ENCODE measurements around the gene CTPS2. TPM values are rescaled to one million over a fixed set of nuclear protein-coding genes. Genes with fewer than 3 reads are reported as not detected.

The CTPS2 gene
- total RNA-seq, 1 experiment from 2014 or later: 9.6 TPM

DNA sequence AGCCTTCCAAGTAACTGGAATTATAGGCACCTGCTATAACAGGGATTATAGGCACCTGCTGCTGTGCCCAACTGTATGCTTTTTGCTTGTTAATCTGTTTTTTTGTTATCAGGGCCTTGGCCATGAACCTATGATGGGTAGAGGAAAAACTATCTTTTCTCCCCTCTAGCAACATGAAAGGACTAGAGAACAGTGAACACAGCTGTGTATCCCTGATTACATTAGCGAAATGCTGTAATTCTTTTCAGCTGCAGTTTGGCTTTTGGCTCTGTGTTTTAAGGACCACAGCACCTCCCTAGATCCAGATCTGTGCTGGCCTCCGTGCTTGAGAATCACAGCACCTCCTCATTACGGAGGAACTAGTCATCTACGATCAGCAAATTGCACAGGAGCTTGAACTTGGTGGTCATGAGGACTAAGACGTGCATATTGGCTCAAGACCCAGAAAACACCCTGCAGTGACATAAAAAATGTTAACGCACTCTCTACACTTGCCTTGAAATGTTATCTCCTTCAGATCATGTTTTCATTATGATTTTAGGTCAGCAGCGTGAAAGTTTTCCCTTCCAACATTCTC is 120.2 kb downstream of the CTPS2 start:
- H3K27ac ChIP-seq (ENCODE audit: low read depth, low read length): no peak overlapping the region
- no peaks in the 10 kb centered on the region for H3K4me1 ChIP-seq (ENCODE audit: control insufficient read depth in 1 of 2, insufficient read depth in 2 of 2, low read length in 2 of 2)
- ChIA-PET POLR2A (no interaction called here), CTCF (no interaction called here), RAD21 (ENCODE audit: low non-redundant PET in 1 of 2, low total read pairs in 2 of 2, uncharacterized antibody in 2 of 2, unreplicated experiment in 2 of 2) (no interaction called here)
- H2AFZ ChIP-seq (ENCODE audit: low read depth, low read length, poor library complexity, severe bottlenecking): no peak overlapping the region
- no peak for DNase-seq (ENCODE audit: low read depth, low spot score)
- no peaks in the 10 kb centered on the region for H4K20me1 ChIP-seq (ENCODE audit: insufficient read depth)
- no peaks in the 10 kb centered on the region for H3K9me2 ChIP-seq (ENCODE audit: insufficient read depth)
- no TSS peak for BruUV-seq (replicated peaks)
- H3K27me3 ChIP-seq (ENCODE audit: insufficient read depth, low read length): no peaks in the 10 kb centered on the region
- H3K79me2 ChIP-seq (ENCODE audit: insufficient read depth, low read length): no peaks in the 10 kb centered on the region
- no peaks in the 10 kb centered on the region for H3K36me3 ChIP-seq (ENCODE audit: control insufficient read depth in 1 of 2, insufficient read depth in 2 of 2, low read length in 2 of 2)
- no peaks in the 10 kb centered on the region for H3K9me3 ChIP-seq (ENCODE audit: control insufficient read depth in 1 of 2, insufficient read depth in 1 of 2, low read depth in 1 of 2, low read length in 2 of 2)
- intact Hi-C loops (cut with micrococcal nuclease): no loop called here
- no peak for TF ChIP-seq POLR2AphosphoS5 (IDR thresholded peaks at IDR 0.05; ENCODE audit: low read depth, low read length)
- TF ChIP-seq TCF7L2 (IDR thresholded peaks at IDR 0.05; ENCODE audit: borderline replicate concordance, extremely low read depth, insufficient read depth, insufficient read length): no peak
- no peak for TF ChIP-seq EZH2 (IDR thresholded peaks at IDR 0.05)
- TF ChIP-seq RAD21 (IDR thresholded peaks at IDR 0.05; ENCODE audit: low read depth): no peak
- no peak for TF ChIP-seq ELF1 (IDR thresholded peaks at IDR 0.05; ENCODE audit: borderline replicate concordance, low read depth)
- TF ChIP-seq, protein P1, sequence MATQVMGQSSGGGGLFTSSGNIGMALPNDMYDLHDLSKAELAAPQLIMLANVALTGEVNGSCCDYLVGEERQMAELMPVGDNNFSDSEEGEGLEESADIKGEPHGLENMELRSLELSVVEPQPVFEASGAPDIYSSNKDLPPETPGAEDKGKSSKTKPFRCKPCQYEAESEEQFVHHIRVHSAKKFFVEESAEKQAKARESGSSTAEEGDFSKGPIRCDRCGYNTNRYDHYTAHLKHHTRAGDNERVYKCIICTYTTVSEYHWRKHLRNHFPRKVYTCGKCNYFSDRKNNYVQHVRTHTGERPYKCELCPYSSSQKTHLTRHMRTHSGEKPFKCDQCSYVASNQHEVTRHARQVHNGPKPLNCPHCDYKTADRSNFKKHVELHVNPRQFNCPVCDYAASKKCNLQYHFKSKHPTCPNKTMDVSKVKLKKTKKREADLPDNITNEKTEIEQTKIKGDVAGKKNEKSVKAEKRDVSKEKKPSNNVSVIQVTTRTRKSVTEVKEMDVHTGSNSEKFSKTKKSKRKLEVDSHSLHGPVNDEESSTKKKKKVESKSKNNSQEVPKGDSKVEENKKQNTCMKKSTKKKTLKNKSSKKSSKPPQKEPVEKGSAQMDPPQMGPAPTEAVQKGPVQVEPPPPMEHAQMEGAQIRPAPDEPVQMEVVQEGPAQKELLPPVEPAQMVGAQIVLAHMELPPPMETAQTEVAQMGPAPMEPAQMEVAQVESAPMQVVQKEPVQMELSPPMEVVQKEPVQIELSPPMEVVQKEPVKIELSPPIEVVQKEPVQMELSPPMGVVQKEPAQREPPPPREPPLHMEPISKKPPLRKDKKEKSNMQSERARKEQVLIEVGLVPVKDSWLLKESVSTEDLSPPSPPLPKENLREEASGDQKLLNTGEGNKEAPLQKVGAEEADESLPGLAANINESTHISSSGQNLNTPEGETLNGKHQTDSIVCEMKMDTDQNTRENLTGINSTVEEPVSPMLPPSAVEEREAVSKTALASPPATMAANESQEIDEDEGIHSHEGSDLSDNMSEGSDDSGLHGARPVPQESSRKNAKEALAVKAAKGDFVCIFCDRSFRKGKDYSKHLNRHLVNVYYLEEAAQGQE (IDR thresholded peaks at IDR 0.05; ENCODE audit: low read depth): no peak
- no peak for TF ChIP-seq EZH2phosphoT487 (IDR thresholded peaks at IDR 0.05; ENCODE audit: borderline replicate concordance)
- TF ChIP-seq, protein P2, sequence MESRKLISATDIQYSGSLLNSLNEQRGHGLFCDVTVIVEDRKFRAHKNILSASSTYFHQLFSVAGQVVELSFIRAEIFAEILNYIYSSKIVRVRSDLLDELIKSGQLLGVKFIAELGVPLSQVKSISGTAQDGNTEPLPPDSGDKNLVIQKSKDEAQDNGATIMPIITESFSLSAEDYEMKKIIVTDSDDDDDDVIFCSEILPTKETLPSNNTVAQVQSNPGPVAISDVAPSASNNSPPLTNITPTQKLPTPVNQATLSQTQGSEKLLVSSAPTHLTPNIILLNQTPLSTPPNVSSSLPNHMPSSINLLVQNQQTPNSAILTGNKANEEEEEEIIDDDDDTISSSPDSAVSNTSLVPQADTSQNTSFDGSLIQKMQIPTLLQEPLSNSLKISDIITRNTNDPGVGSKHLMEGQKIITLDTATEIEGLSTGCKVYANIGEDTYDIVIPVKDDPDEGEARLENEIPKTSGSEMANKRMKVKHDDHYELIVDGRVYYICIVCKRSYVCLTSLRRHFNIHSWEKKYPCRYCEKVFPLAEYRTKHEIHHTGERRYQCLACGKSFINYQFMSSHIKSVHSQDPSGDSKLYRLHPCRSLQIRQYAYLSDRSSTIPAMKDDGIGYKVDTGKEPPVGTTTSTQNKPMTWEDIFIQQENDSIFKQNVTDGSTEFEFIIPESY (IDR thresholded peaks at IDR 0.05; ENCODE audit: extremely low read depth, insufficient replicate concordance, low read length): no peak
- no peak for TF ChIP-seq POLR2A (IDR thresholded peaks at IDR 0.05; ENCODE audit: borderline replicate concordance, extremely low read depth, insufficient read depth, insufficient read length)
- no peak for TF ChIP-seq CBX3 (IDR thresholded peaks at IDR 0.05; ENCODE audit: low read depth)
- H3K4me2 ChIP-seq (ENCODE audit: low read length): no peak overlapping the region
- H3K9ac ChIP-seq (ENCODE audit: low read length): no peak overlapping the region
- ATAC-seq: no peak
- no peak overlapping the region for H3K4me3 ChIP-seq (replicated peaks in 1 of 2; ENCODE audit: low read depth in 1 of 2, low read length in 2 of 2)

All from HCT116 (cell line).